Endothelial cell of coronary artery (primary cell): ENCODE measurements around the gene DSPP. TPM values are rescaled to one million over a fixed set of nuclear protein-coding genes. Genes with fewer than 3 reads are reported as not detected.

Experiments used
- total RNA-seq: library from RNA; depleted of rRNA; stranded (reverse); fragments of >200 nt; gene quantifications from 2 replicates; pipeline ENCODE4 v1.2.3, GENCODE V29; 2014

Gene DSPP
- total RNA-seq, result not detected in 2 replicates

DNA sequence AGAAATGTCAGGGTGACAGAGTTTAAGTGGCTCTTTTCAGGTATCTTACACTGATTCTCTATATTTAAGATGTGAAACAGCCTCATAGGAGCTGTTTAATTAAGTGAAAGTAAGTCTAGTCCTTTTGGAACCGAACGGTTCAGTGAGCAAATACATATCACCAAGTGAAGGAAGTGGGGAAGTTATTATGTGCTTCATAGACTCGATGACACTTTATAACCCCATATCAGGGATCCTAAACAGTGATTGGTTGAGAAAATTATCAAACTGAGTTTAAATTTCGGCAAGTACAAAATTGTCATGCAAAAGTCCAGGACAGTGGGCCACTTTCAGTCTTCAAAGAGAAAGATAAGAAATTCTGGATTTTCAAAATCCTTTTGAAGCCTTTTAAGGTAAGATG lies at the start of gene DSPP:
DSPP (plus strand) TSS at position 301 of the 400 bp plus-strand sequence. CDS start 2,380 bp downstream, outside the sequence.

DNA sequence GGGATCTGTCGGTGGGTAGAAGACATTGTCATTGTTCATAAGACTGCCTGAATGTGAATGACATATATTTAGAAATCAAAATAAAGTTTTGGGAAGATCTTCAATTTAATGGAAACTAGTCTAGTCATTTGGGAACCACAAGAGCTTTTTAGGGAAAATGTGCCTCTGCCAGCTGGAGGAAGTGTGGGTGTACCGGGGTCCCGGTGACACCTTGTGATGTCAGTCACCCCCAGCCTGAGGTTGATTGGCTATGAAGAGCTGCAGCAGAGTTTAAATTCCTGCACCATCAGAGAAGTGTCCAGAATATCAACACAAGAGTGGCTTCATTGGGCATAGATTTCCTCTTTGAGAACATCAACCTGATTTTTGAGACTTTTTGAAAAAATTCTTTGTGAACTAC lies 41.7 kb downstream of the DSPP start, which contains the start of gene DMP1:
DMP1 (plus strand) TSS at position 301 of the 400 bp plus-strand sequence. CDS start 6,213 bp downstream, outside the sequence.

Other genes starting within 250 kb of the DSPP start
- 22.7 and 25.7 TPM in 2 replicates for gene HSD17B11, start 217.3 kb upstream of the DSPP start, total RNA-seq
- gene NUDT9, start 186.0 kb upstream of the DSPP start, total RNA-seq, result 15.7 and 25.1 TPM in 2 replicates
- gene SPARCL1, start 79.2 kb upstream of the DSPP start, total RNA-seq, result 1.3 TPM in 1 of 2 replicates, not detected in the other
- gene DMP1, start 41.8 kb downstream of the DSPP start, total RNA-seq, result not detected in 2 replicates
- not detected in 2 replicates for gene IBSP, start 191.0 kb downstream of the DSPP start, total RNA-seq
- gene MEPE, start 224.4 kb downstream of the DSPP start, total RNA-seq, result not detected in 2 replicates